ENCODE measurements around the gene PPARA.

GRCh38 chr22:46250783-46251125, 100.4 kb downstream of the PPARA start:
- no peak for TF ChIP-seq ZNF354B (CRISPR knock-in tag; IDR thresholded peaks at IDR 0.05)
- TF ChIP-seq XRCC4 (IDR thresholded peaks at IDR 0.05; ENCODE audit: extremely low read depth, insufficient read depth, insufficient read length) = no peak
- TF ChIP-seq, protein P1, sequence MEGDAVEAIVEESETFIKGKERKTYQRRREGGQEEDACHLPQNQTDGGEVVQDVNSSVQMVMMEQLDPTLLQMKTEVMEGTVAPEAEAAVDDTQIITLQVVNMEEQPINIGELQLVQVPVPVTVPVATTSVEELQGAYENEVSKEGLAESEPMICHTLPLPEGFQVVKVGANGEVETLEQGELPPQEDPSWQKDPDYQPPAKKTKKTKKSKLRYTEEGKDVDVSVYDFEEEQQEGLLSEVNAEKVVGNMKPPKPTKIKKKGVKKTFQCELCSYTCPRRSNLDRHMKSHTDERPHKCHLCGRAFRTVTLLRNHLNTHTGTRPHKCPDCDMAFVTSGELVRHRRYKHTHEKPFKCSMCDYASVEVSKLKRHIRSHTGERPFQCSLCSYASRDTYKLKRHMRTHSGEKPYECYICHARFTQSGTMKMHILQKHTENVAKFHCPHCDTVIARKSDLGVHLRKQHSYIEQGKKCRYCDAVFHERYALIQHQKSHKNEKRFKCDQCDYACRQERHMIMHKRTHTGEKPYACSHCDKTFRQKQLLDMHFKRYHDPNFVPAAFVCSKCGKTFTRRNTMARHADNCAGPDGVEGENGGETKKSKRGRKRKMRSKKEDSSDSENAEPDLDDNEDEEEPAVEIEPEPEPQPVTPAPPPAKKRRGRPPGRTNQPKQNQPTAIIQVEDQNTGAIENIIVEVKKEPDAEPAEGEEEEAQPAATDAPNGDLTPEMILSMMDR (IDR thresholded peaks at IDR 0.05 in 2 of 3, conservative IDR thresholded peaks at IDR 0.05 in 1 of 3; ENCODE audit: insufficient read depth in 2 of 3, low read depth in 1 of 3, low read length in 3 of 3) = no peak
- TF ChIP-seq MAZ (CRISPR knock-in tag; conservative IDR thresholded peaks at IDR 0.05 in 1 of 2, IDR thresholded peaks at IDR 0.05 in 1 of 2) = no peak
- TF ChIP-seq DPF2 (IDR thresholded peaks at IDR 0.05) = no peak
- TF ChIP-seq, protein P2, sequence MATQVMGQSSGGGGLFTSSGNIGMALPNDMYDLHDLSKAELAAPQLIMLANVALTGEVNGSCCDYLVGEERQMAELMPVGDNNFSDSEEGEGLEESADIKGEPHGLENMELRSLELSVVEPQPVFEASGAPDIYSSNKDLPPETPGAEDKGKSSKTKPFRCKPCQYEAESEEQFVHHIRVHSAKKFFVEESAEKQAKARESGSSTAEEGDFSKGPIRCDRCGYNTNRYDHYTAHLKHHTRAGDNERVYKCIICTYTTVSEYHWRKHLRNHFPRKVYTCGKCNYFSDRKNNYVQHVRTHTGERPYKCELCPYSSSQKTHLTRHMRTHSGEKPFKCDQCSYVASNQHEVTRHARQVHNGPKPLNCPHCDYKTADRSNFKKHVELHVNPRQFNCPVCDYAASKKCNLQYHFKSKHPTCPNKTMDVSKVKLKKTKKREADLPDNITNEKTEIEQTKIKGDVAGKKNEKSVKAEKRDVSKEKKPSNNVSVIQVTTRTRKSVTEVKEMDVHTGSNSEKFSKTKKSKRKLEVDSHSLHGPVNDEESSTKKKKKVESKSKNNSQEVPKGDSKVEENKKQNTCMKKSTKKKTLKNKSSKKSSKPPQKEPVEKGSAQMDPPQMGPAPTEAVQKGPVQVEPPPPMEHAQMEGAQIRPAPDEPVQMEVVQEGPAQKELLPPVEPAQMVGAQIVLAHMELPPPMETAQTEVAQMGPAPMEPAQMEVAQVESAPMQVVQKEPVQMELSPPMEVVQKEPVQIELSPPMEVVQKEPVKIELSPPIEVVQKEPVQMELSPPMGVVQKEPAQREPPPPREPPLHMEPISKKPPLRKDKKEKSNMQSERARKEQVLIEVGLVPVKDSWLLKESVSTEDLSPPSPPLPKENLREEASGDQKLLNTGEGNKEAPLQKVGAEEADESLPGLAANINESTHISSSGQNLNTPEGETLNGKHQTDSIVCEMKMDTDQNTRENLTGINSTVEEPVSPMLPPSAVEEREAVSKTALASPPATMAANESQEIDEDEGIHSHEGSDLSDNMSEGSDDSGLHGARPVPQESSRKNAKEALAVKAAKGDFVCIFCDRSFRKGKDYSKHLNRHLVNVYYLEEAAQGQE (IDR thresholded peaks at IDR 0.05; ENCODE audit: borderline replicate concordance) = no peak
- TF ChIP-seq, protein P2 (CRISPR knock-in tag; IDR thresholded peaks at IDR 0.05; ENCODE audit: low read depth) = no peak
- no peak for TF ChIP-seq ZMIZ1 (IDR thresholded peaks at IDR 0.05; ENCODE audit: low read depth in 2 of 2, low read length in 2 of 2)
- TF ChIP-seq, protein P3, sequence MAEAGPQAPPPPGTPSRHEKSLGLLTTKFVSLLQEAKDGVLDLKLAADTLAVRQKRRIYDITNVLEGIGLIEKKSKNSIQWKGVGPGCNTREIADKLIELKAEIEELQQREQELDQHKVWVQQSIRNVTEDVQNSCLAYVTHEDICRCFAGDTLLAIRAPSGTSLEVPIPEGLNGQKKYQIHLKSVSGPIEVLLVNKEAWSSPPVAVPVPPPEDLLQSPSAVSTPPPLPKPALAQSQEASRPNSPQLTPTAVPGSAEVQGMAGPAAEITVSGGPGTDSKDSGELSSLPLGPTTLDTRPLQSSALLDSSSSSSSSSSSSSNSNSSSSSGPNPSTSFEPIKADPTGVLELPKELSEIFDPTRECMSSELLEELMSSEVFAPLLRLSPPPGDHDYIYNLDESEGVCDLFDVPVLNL (CRISPR knock-in tag; IDR thresholded peaks at IDR 0.05; ENCODE audit: low read depth) = no peak
- TF ChIP-seq ATF2 (CRISPR knock-in tag; IDR thresholded peaks at IDR 0.05) = no peak
- TF ChIP-seq ZSCAN29 (IDR thresholded peaks at IDR 0.05) = no peak
- no peak for TF ChIP-seq ZNF274 (IDR thresholded peaks at IDR 0.05; ENCODE audit: borderline replicate concordance, low read depth, low read length)

Measured in K562 (cell line).